GM12864 (cell line): ENCODE results near the gene ELL2.

ENCODE experiments used
- DNase-seq: peaks from one replicate; pipeline ENCODE4 v3.0.0-alpha.2; 2011; ENCODE audit warnings: low read depth
- H3K4me3 ChIP-seq: 2 replicates; pipeline ENCODE4 v1.5.1; 2011; ENCODE audit warnings: mild to moderate bottlenecking, low read depth, low read length, control low read depth
- CTCF ChIP-seq: IDR thresholded peaks from 2 replicates; pipeline ENCODE4 v1.5.1; 2011; ENCODE audit warnings: low read depth, mild to moderate bottlenecking, moderate library complexity, low read length, control low read depth, inconsistent platforms; ENCODE audit errors: missing control alignments

ELL2 gene

DNA sequence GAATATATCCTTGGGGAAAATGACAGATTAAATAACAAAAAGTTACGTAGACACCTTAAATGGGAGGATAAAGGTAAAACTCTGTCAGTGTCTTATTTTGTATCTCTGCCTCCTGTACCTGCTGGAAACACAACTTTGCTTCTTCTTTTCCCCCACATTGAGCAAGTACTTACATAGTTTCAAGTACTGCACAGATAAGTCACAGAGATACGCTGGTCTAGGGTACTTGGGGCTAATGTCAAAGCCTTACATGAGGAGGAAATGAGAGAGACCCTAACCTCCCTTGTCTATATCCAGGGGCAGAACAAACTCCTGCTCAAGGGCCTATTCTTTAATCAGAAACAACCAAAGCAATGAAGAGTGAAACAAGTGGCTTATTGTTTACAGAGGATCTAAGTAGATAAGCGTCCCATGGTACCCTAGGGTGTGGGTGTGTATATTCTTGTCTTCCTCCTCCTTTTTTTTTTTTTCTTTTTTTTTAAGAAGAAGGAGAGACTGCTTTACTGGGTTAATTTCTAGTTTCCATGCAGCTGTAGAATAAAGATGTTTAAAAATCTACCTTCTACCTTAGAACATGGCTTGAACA lies 43.1 kb downstream of the ELL2 start:
- DNase-seq = no peak
- H3K4me3 ChIP-seq = no peak overlapping the region
- no peak for TF ChIP-seq CTCF

GRCh38 chr5:95917207-95917606 lies 44.4 kb downstream of the ELL2 start:
- no peak overlapping the region for H3K4me3 ChIP-seq
- TF ChIP-seq CTCF = no peak
- DNase-seq = no peak

GRCh38 chr5:95916687-95917085 lies 45.0 kb downstream of the ELL2 start:
- no peak for TF ChIP-seq CTCF
- no peak overlapping the region for H3K4me3 ChIP-seq

GRCh38 chr5:95915999-95916686 lies 45.5 kb downstream of the ELL2 start:
- no peak for DNase-seq
- H3K4me3 ChIP-seq = no peak overlapping the region
- TF ChIP-seq CTCF = no peak

More at GRCh38 chr5:95916687-95917085, 45.0 kb downstream of the ELL2 start:
- no peak for DNase-seq

GRCh38 chr5:95913663-95914062 lies 48.0 kb downstream of the ELL2 start:
- no peak for TF ChIP-seq CTCF
- no peak for DNase-seq
- no peak overlapping the region for H3K4me3 ChIP-seq

DNA sequence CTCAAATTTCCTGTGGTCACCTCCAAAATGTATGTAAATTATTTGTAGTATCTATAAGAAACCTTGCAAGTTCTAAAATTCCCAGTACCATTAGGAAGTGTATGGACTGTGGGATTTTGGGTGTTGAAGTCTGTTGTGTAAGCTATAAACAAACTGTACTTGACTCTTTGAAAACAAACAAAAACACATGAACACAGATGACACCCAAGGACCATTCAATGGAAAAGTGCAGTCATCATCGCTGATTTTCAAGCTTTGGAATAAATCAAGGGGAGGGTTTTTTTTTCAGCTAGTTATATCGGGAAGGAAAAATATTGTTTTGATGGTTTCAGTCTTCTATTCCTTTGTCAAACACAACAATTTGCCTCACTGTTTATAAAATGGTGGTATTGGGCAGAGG lies 49.6 kb downstream of the ELL2 start:
- no peak for TF ChIP-seq CTCF
- DNase-seq = no peak
- H3K4me3 ChIP-seq = no peak overlapping the region

DNA sequence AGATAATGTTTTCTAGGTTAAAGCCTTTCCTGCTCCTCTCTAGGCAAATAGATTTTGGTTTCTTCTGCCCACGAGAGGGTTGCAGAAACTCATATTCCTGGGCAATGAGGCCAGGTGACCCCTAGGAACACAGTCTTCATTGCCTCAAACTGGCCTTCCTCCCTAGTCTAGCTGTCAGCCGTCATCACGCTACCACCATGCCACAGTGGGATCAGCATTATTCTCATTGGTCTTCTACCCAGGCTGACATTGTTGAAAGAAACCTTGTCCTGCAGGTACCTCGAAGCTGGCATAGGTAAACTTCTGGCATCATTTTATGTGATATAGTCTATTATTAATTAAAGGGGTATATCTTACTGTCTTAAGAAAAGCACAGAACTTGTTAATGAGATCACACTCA lies 51.1 kb downstream of the ELL2 start:
- H3K4me3 ChIP-seq = no peak overlapping the region
- TF ChIP-seq CTCF = no peak
- DNase-seq = no peak
